Glutamatergic neuron (in vitro differentiated cells): ENCODE measurements around the gene CCM2. TPM values are rescaled to one million over a fixed set of nuclear protein-coding genes. Genes with fewer than 3 reads are reported as not detected.
"Not testable (repeated sequence)": the region's sequence is repeated elsewhere in the genome, so short reads cannot be mapped to it uniquely, and the experiment has no call there.

ENCODE experiments used
- DNase-seq: peaks from one replicate; pipeline ENCODE4 v3.0.0; 2022
- H3K27ac Mint-ChIP-seq: one replicate; pipeline ENCODE4 v1.8.0; 2020; ENCODE audit warnings: mild to moderate bottlenecking, mixed read lengths, inconsistent platforms; ENCODE audit not compliant: unreplicated experiment
- H3K27me3 Mint-ChIP-seq: one replicate; pipeline ENCODE4 v1.8.0; 2020; ENCODE audit warnings: mild to moderate bottlenecking, moderate library complexity, mixed read lengths, inconsistent platforms; ENCODE audit not compliant: unreplicated experiment
- H3K36me3 Mint-ChIP-seq: one replicate; pipeline ENCODE4 v1.8.0; 2020; ENCODE audit warnings: mild to moderate bottlenecking, mixed read lengths, inconsistent platforms; ENCODE audit not compliant: unreplicated experiment
- H3K4me1 Mint-ChIP-seq: one replicate; pipeline ENCODE4 v1.8.0; 2020; ENCODE audit warnings: mild to moderate bottlenecking, low read depth, mixed read lengths, inconsistent platforms; ENCODE audit not compliant: unreplicated experiment
- H3K4me3 Mint-ChIP-seq: one replicate; pipeline ENCODE4 v1.8.0; 2020; ENCODE audit warnings: mild to moderate bottlenecking, mixed read lengths, inconsistent platforms; ENCODE audit not compliant: unreplicated experiment
- H3K9me3 Mint-ChIP-seq: one replicate; pipeline ENCODE4 v1.8.0; 2020; ENCODE audit warnings: mild to moderate bottlenecking, moderate library complexity, mixed read lengths, inconsistent platforms; ENCODE audit not compliant: unreplicated experiment
- total RNA-seq: library from RNA; stranded (reverse); fragmentation: NEBNext Ultra II Directional; extraction: Animal tissue kit (Norgen Biotek cat#: 25700); gene quantifications from one replicate; pipeline ENCODE4 v1.2.1, GENCODE V29; 2021; ENCODE audit not compliant: unreplicated experiment
- TF ChIP-seq, protein P1 (sequence below): fragments of 200-600 bp; sonication (generic); IDR thresholded peaks from one replicate; pipeline ENCODE4 v1.5.0; 2021; ENCODE audit not compliant: partially characterized antibody, unreplicated experiment

CCM2 gene
- total RNA-seq, 1 donor from 2014 or later, result 92.6 TPM

DNA sequence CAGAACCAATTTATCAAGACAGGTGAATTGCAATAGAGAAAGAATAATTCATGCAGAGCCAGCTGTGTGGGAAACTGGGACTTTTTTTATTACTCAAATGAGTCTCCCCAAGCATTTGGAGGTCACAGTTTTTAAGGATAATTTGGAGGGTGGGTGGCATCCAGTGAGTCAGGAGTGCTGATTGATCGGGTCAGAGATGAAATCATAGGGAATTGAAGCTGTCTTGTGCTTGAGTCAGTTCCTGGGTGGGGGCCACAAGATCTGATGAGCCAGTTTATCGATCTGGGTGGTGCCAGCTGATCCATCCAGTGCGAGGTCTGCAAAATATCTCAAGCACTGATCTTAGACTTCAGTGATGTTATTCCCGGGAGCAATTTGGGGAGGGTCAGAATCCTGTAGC lies 11.3 kb upstream of the CCM2 start:
- Mint-ChIP-seq H3K9me3 (peaks cover 16% of the 10 kb centered on the region), H3K4me3 (no peak overlapping the region), H3K36me3 (no peaks in the 10 kb centered on the region), H3K27ac (peak overlapping the region; percentile 38), H3K27me3 (peaks cover 9% of the 10 kb centered on the region), H3K4me1 (peaks cover 22% of the 10 kb centered on the region)
- TF ChIP-seq, protein P1, sequence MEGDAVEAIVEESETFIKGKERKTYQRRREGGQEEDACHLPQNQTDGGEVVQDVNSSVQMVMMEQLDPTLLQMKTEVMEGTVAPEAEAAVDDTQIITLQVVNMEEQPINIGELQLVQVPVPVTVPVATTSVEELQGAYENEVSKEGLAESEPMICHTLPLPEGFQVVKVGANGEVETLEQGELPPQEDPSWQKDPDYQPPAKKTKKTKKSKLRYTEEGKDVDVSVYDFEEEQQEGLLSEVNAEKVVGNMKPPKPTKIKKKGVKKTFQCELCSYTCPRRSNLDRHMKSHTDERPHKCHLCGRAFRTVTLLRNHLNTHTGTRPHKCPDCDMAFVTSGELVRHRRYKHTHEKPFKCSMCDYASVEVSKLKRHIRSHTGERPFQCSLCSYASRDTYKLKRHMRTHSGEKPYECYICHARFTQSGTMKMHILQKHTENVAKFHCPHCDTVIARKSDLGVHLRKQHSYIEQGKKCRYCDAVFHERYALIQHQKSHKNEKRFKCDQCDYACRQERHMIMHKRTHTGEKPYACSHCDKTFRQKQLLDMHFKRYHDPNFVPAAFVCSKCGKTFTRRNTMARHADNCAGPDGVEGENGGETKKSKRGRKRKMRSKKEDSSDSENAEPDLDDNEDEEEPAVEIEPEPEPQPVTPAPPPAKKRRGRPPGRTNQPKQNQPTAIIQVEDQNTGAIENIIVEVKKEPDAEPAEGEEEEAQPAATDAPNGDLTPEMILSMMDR, result no peak
- DNase-seq, result no peak

DNA sequence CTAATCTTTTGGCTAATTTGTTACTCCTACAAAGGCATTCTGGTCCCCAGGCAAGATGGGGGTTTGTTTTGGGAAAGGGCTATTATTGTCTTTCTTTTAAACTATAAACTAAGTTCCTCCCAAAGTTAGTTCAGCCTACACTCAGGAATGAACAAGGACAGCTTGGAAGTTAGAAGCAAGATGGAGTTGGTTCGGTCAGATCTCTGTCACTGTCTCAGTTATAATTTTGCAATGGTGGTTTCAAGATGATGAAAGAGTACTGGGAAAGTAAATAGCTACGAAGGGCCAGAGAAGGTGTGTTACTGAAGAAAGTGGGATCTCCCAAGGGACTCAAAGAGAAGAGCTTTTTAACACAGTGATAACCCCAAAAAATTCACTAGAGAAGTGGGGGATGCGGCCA lies 10.9 kb upstream of the CCM2 start:
- TF ChIP-seq, protein P1, result no peak
- H3K27ac Mint-ChIP-seq, result peak overlapping the region; percentile 30
- peaks cover 16% of the 10 kb centered on the region for H3K9me3 Mint-ChIP-seq
- peaks cover 9% of the 10 kb centered on the region for H3K27me3 Mint-ChIP-seq
- no peak overlapping the region for H3K4me3 Mint-ChIP-seq
- no peaks in the 10 kb centered on the region for H3K36me3 Mint-ChIP-seq
- peaks cover 22% of the 10 kb centered on the region for H3K4me1 Mint-ChIP-seq
- DNase-seq, result no peak

DNA sequence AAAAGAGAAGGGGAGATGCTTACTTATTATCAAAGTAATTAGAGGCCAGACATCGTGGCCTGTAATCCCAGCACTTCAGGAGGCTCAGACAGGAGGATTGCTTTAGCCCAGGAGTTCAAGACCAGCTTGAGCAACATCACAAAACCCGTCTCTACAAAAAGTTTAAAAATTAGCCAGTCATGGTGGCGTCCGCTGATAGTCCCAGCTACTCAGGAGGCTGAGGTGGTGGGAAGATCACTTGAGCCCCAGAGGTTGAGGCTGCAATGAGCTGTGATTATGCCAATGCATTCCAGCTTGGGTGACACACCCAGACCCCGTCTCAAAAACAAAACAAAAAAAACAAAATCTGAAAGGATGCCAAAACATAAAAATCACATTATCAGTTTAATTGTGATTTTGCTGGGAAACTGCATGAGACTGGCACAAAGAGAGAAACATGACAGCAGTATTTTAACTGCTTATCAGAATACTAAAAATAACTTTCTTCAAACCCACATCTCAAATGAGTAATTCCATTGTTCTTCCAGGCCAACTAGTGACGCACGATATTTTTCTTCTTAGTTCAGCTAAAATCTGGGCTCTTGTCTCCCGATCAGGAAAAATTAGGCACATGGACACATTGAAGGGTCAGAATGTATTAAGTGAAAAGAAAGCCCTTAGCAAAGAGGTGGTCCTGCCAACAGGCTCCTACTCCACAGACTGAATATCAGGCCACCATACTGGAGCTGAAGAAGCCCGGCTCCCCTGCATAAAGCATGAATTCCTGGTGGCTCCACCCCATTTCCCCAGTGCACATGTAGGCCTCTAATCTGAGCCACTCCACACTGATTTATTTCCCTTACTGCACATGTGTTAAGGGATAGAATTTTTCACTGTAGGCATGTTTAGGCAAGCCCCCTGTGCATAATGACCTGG lies 9.6 kb upstream of the CCM2 start:
- no peaks in the 10 kb centered on the region for H3K36me3 Mint-ChIP-seq
- peaks cover 9% of the 10 kb centered on the region for H3K27me3 Mint-ChIP-seq
- peaks cover 16% of the 10 kb centered on the region for H3K9me3 Mint-ChIP-seq
- no peak overlapping the region for H3K4me3 Mint-ChIP-seq
- peaks cover 20% of the 10 kb centered on the region for H3K4me1 Mint-ChIP-seq
- DNase-seq, result no peak
- peak overlapping the region; percentile 48 for H3K27ac Mint-ChIP-seq
- TF ChIP-seq, protein P1, result no peak

DNA sequence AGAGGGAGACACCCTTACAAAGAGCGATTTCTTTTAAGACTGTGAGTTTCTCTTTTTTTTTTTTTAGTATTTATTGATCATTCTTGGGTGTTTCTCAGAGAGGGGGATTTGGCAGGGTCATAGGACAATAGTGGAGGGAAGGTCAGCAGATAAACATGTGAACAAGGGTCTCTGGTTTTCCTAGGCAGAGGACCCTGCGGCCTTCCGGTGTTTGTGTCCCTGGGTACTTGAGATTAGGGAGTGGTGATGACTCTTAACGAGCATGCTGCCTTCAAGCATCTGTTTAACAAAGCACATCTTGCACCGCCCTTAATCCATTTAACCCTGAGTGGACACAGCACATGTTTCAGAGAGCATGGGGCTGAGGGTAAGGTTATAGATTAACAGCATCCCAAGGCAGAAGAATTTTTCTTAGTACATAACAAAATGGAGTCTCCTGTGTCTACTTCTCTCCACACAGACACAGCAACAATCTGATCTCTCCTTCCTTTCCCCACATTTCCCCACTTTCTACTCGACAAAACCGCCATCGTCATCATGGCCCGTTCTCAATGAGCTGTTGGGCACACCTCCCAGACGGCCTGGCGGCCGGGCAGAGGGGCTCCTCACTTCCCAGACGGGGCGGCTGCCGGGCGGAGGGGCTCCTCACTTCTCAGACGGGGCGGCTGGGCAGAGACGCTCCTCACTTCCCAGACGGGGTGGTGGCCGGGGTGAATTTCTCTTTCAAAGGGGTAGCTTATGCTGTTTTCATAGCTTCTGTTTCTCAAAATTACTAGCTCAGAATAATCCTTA lies 7.8 kb upstream of the CCM2 start:
- Mint-ChIP-seq H3K4me1 (peaks cover 19% of the 10 kb centered on the region), H3K27ac (peak overlapping the region; percentile 94), H3K4me3 (peak overlapping the region; percentile 57)
- DNase-seq, H3K9me3 Mint-ChIP-seq, H3K27me3 Mint-ChIP-seq, H3K36me3 Mint-ChIP-seq: not testable (repeated sequence)

DNA sequence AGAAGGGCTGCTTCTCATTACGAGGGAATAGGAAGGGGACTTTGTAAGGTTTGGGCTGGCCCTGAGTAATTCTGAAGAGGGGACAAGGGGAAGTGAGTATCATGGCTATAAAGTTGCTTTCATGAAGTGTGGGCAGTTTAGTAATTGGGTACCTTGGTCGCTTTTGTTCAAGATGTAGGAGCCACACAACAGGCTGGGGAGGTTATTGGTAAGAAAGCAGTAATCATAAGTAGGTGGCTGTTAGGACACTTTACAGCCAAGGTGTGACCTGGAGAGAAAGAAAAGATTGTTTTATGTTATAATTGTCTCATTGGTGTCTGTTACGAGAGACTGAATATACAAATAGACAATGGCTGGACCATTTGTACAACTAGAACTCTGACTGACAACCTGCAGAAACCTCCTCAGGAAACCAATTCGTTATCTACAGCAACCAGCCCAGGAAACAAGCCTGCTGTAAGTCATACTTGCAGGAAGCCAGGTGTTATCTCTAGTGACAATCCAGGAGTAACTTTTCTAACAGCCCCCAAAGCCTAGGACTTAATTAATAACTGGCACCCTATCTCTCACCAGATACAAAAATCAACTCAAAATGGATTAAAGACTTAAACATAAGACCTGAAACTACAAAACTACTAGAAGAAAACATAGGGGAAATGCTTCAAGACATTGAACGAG lies 5.0 kb upstream of the CCM2 start:
- TF ChIP-seq, protein P1, result no peak
- peaks cover 15% of the 10 kb centered on the region for H3K4me1 Mint-ChIP-seq
- no peak for DNase-seq
- peaks cover 11% of the 10 kb centered on the region for H3K9me3 Mint-ChIP-seq
- no peak overlapping the region for H3K27ac Mint-ChIP-seq
- H3K27me3 Mint-ChIP-seq, result peaks cover 6% of the 10 kb centered on the region
- no peaks in the 10 kb centered on the region for H3K36me3 Mint-ChIP-seq
- H3K4me3 Mint-ChIP-seq, result no peak overlapping the region
